Glutamatergic neuron (in vitro differentiated cells): Measurements from ENCODE around the gene TADA2A. TPM values are rescaled to one million over a fixed set of nuclear protein-coding genes. Genes with fewer than 3 reads are reported as not detected.

Experiments used
- DNase-seq: peaks from one replicate; pipeline ENCODE4 v3.0.0; 2022
- H3K27ac Mint-ChIP-seq: one replicate; pipeline ENCODE4 v1.8.0; 2020; ENCODE audit warnings: mild to moderate bottlenecking, mixed read lengths, inconsistent platforms; ENCODE audit not compliant: unreplicated experiment
- H3K27me3 Mint-ChIP-seq: one replicate; pipeline ENCODE4 v1.8.0; 2020; ENCODE audit warnings: mild to moderate bottlenecking, moderate library complexity, mixed read lengths, inconsistent platforms; ENCODE audit not compliant: unreplicated experiment
- H3K36me3 Mint-ChIP-seq: one replicate; pipeline ENCODE4 v1.8.0; 2020; ENCODE audit warnings: mild to moderate bottlenecking, mixed read lengths, inconsistent platforms; ENCODE audit not compliant: unreplicated experiment
- H3K4me1 Mint-ChIP-seq: one replicate; pipeline ENCODE4 v1.8.0; 2020; ENCODE audit warnings: mild to moderate bottlenecking, low read depth, mixed read lengths, inconsistent platforms; ENCODE audit not compliant: unreplicated experiment
- H3K4me3 Mint-ChIP-seq: one replicate; pipeline ENCODE4 v1.8.0; 2020; ENCODE audit warnings: mild to moderate bottlenecking, mixed read lengths, inconsistent platforms; ENCODE audit not compliant: unreplicated experiment
- H3K9me3 Mint-ChIP-seq: one replicate; pipeline ENCODE4 v1.8.0; 2020; ENCODE audit warnings: mild to moderate bottlenecking, moderate library complexity, mixed read lengths, inconsistent platforms; ENCODE audit not compliant: unreplicated experiment
- CTCF ChIP-seq: fragments of 200-600 bp; sonication (generic); IDR thresholded peaks from one replicate; pipeline ENCODE4 v1.5.0; 2021; ENCODE audit not compliant: partially characterized antibody, unreplicated experiment
- total RNA-seq: library from RNA; stranded (reverse); fragmentation: NEBNext Ultra II Directional; extraction: Animal tissue kit (Norgen Biotek cat#: 25700); gene quantifications from one replicate; pipeline ENCODE4 v1.2.1, GENCODE V29; 2021; ENCODE audit not compliant: unreplicated experiment

Gene TADA2A
- total RNA-seq, 1 donor from 2014 or later = 30.6 TPM

DNA sequence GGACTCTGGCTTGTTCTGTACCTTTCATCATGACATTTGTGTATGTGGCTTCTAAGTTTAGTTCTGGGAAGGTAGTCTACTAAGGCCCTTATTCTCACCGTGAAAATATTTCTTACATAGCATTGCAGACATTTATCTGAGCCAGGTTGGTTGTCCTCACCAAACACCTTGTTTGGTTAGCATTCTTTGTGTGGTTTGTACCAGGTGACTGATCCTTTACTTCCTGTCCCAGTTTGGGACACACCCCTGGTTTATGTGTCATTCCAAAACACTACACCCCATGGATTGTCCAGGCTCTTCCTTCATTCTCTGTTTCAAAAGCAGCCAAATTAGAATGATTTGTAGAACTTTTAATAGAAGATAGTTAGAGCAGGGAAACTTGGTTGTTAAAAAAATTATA is 59.8 kb downstream of the TADA2A start:
- no peak for DNase-seq
- Mint-ChIP-seq H3K36me3 (peaks cover 4% of the 10 kb centered on the region), H3K4me3 (no peak overlapping the region), H3K4me1 (peaks cover 3% of the 10 kb centered on the region), H3K9me3 (no peaks in the 10 kb centered on the region), H3K27me3 (no peaks in the 10 kb centered on the region), H3K27ac (no peak overlapping the region)
- no peak for TF ChIP-seq CTCF

DNA sequence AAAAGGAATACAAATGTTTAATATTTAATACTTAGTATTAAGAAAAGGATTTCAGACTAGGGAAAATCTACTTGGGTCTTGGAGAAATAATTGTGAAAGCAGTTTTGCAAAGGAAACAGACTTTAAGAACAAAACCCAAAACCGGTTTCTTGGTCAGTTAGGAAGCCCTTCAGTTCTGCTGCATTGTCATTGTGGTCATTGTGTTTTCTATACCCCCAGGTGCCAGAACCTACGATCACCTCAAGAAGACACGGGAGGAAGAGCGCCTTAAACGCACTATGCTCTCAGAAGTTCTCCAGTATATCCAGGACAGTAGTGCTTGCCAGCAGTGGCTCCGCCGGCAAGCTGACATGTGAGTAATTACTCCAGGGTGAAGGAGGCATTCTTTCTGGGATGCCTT is 63.5 kb downstream of the TADA2A start:
- no peak for DNase-seq
- H3K4me1 Mint-ChIP-seq = no peaks in the 10 kb centered on the region
- no peaks in the 10 kb centered on the region for H3K9me3 Mint-ChIP-seq
- no peak for TF ChIP-seq CTCF
- H3K4me3 Mint-ChIP-seq = no peak overlapping the region
- no peak overlapping the region for H3K27ac Mint-ChIP-seq
- H3K36me3 Mint-ChIP-seq = peaks cover 4% of the 10 kb centered on the region
- no peaks in the 10 kb centered on the region for H3K27me3 Mint-ChIP-seq

DNA sequence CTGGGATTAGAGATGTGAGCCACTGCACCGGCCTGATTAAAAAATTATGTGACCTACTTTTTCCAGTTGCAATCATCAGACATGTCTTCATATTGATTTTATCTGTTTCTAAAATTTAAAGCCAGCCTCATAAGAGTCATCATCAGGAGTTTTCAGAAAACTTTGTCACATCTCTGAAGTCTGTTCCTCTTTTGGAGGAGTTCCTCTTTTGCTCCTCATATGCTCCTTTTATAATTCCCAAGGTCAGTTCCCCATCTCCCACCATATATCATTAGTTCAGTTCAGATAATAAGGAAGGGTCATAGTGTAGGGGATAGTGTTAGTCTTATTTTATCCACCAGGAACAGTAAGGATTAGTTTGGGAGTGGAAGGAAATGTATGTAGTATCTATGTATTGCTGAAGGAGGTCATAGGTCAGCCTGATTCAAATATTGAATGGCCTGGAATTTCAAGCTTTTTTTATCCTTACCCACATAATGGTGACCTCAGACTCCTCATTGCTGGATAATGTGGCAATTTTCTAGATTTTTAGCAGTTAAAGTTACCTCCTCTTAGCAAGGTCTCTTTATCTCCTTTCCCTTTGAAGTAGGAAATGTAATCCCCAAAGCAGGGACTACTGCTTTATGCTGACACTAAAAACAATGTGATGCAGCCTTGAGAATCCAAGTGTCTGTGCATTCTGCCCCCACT is 69.2 kb downstream of the TADA2A start:
- no peak for TF ChIP-seq CTCF
- H3K4me1 Mint-ChIP-seq = peaks cover 22% of the 10 kb centered on the region
- H3K36me3 Mint-ChIP-seq = peaks cover 4% of the 10 kb centered on the region
- no peak for DNase-seq
- H3K9me3 Mint-ChIP-seq = peaks cover 2% of the 10 kb centered on the region
- no peaks in the 10 kb centered on the region for H3K27me3 Mint-ChIP-seq
- H3K27ac Mint-ChIP-seq = peak overlapping the region; percentile 96
- peak overlapping the region; percentile 70 for H3K4me3 Mint-ChIP-seq

GRCh38 chr17:37476431-37477120 is 69.9 kb downstream of the TADA2A start:
- Mint-ChIP-seq H3K4me1 (peaks cover 24% of the 10 kb centered on the region), H3K4me3 (peak overlapping the region; percentile 70), H3K9me3 (peaks cover 2% of the 10 kb centered on the region), H3K27ac (peak overlapping the region; percentile 96), H3K36me3 (no peaks in the 10 kb centered on the region), H3K27me3 (no peaks in the 10 kb centered on the region)
- TF ChIP-seq CTCF = no peak
- no peak for DNase-seq

- DNase-seq = no peak
- H3K36me3 Mint-ChIP-seq = no peaks in the 10 kb centered on the region
- TF ChIP-seq CTCF = no peak
- peaks cover 3% of the 10 kb centered on the region for H3K27me3 Mint-ChIP-seq
- peaks cover 35% of the 10 kb centered on the region for H3K4me1 Mint-ChIP-seq
- no peak overlapping the region for H3K27ac Mint-ChIP-seq
- peaks cover 2% of the 10 kb centered on the region for H3K9me3 Mint-ChIP-seq
- H3K4me3 Mint-ChIP-seq = peak overlapping the region; percentile 32
Observed at GRCh38 chr17:37478187-37478586, 71.5 kb downstream of the TADA2A start.
